Glutamatergic neuron (in vitro differentiated cells): ENCODE results near the gene POLG. TPM values are rescaled to one million over a fixed set of nuclear protein-coding genes. Genes with fewer than 3 reads are reported as not detected.

ENCODE experiments used
- DNase-seq: peaks from one replicate; pipeline ENCODE4 v3.0.0; 2022
- H3K27ac Mint-ChIP-seq: one replicate; pipeline ENCODE4 v1.8.0; 2020; ENCODE audit warnings: mild to moderate bottlenecking, mixed read lengths, inconsistent platforms; ENCODE audit not compliant: unreplicated experiment
- H3K27me3 Mint-ChIP-seq: one replicate; pipeline ENCODE4 v1.8.0; 2020; ENCODE audit warnings: mild to moderate bottlenecking, moderate library complexity, mixed read lengths, inconsistent platforms; ENCODE audit not compliant: unreplicated experiment
- H3K36me3 Mint-ChIP-seq: one replicate; pipeline ENCODE4 v1.8.0; 2020; ENCODE audit warnings: mild to moderate bottlenecking, mixed read lengths, inconsistent platforms; ENCODE audit not compliant: unreplicated experiment
- H3K4me1 Mint-ChIP-seq: one replicate; pipeline ENCODE4 v1.8.0; 2020; ENCODE audit warnings: mild to moderate bottlenecking, low read depth, mixed read lengths, inconsistent platforms; ENCODE audit not compliant: unreplicated experiment
- H3K4me3 Mint-ChIP-seq: one replicate; pipeline ENCODE4 v1.8.0; 2020; ENCODE audit warnings: mild to moderate bottlenecking, mixed read lengths, inconsistent platforms; ENCODE audit not compliant: unreplicated experiment
- H3K9me3 Mint-ChIP-seq: one replicate; pipeline ENCODE4 v1.8.0; 2020; ENCODE audit warnings: mild to moderate bottlenecking, moderate library complexity, mixed read lengths, inconsistent platforms; ENCODE audit not compliant: unreplicated experiment
- total RNA-seq: library from RNA; stranded (reverse); fragmentation: NEBNext Ultra II Directional; extraction: Animal tissue kit (Norgen Biotek cat#: 25700); gene quantifications from one replicate; pipeline ENCODE4 v1.2.1, GENCODE V29; 2021; ENCODE audit not compliant: unreplicated experiment
- TF ChIP-seq, protein P1 (sequence below): fragments of 200-600 bp; sonication (generic); IDR thresholded peaks from one replicate; pipeline ENCODE4 v1.5.0; 2021; ENCODE audit not compliant: partially characterized antibody, unreplicated experiment

The POLG gene
- total RNA-seq, 1 donor from 2014 or later, result 55.4 TPM

- peaks cover 31% of the 10 kb centered on the region for H3K27me3 Mint-ChIP-seq
- TF ChIP-seq, protein P1, sequence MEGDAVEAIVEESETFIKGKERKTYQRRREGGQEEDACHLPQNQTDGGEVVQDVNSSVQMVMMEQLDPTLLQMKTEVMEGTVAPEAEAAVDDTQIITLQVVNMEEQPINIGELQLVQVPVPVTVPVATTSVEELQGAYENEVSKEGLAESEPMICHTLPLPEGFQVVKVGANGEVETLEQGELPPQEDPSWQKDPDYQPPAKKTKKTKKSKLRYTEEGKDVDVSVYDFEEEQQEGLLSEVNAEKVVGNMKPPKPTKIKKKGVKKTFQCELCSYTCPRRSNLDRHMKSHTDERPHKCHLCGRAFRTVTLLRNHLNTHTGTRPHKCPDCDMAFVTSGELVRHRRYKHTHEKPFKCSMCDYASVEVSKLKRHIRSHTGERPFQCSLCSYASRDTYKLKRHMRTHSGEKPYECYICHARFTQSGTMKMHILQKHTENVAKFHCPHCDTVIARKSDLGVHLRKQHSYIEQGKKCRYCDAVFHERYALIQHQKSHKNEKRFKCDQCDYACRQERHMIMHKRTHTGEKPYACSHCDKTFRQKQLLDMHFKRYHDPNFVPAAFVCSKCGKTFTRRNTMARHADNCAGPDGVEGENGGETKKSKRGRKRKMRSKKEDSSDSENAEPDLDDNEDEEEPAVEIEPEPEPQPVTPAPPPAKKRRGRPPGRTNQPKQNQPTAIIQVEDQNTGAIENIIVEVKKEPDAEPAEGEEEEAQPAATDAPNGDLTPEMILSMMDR, result no peak
- peaks cover 10% of the 10 kb centered on the region for H3K9me3 Mint-ChIP-seq
- H3K4me3 Mint-ChIP-seq, result peak overlapping the region; percentile 78
- no peaks in the 10 kb centered on the region for H3K36me3 Mint-ChIP-seq
- no peak overlapping the region for H3K27ac Mint-ChIP-seq
- H3K4me1 Mint-ChIP-seq, result peaks cover 39% of the 10 kb centered on the region
- DNase-seq, result no peak
Measured at GRCh38 chr15:89372069-89372935, 37.7 kb upstream of the POLG start.

- H3K27ac Mint-ChIP-seq, result no peak overlapping the region
- peaks cover 9% of the 10 kb centered on the region for H3K9me3 Mint-ChIP-seq
- DNase-seq, result no peak
- TF ChIP-seq, protein P1, result no peak
- peaks cover 37% of the 10 kb centered on the region for H3K4me1 Mint-ChIP-seq
- H3K4me3 Mint-ChIP-seq, result peak overlapping the region; percentile 75
- H3K36me3 Mint-ChIP-seq, result no peaks in the 10 kb centered on the region
- peaks cover 28% of the 10 kb centered on the region for H3K27me3 Mint-ChIP-seq
Measured at GRCh38 chr15:89371228-89372044, 36.8 kb upstream of the POLG start.

- H3K9me3 Mint-ChIP-seq, result peaks cover 12% of the 10 kb centered on the region
- no peaks in the 10 kb centered on the region for H3K36me3 Mint-ChIP-seq
- H3K4me1 Mint-ChIP-seq, result peaks cover 34% of the 10 kb centered on the region
- DNase-seq, result no peak
- H3K4me3 Mint-ChIP-seq, result peak overlapping the region; percentile 61
- H3K27ac Mint-ChIP-seq, result no peak overlapping the region
- TF ChIP-seq, protein P1, result no peak
- H3K27me3 Mint-ChIP-seq, result peaks cover 27% of the 10 kb centered on the region
Measured at GRCh38 chr15:89370978-89371227, 36.3 kb upstream of the POLG start.

DNA sequence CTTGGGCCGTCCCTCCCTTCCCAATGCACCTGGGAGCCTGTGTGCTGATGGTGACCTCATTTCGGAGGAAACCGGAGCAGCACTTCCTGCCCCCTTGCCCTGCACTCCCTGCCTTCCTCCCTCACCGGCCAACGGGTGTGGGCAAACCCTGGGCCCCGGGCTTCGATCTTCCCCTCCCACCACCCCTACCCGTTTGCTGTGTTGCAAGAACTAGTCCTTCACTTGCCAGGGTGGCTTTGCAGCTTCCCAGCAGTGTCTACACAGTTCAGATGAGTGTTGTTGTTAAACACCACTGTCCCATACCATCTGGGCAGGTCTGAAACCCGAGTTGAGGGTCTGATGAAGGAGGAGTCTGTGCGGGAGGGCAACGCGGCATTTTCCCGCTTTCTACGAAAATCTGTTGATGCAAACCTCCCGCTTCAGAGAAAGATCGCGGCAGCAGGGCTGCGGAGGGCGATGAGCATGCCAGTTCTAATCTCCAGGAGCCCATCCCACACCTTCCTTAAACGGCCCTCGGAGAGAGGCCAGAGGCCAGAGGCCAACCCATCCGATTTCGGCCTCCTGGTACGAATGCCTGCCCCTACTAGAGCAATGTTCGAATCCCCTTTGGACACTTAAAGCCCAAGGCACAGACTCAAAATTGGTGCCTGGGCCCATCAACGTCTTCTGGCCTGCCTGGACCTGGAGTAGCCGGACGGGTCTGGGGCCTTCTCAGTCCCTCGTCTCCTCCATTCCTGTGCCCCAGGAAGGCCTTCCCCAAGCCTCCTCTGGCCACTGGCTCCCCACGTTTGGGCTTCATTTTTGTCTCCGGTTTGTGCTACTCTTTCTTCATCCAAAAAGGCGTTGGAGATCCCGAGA lies 35.7 kb upstream of the POLG start:
- Mint-ChIP-seq H3K4me1 (peaks cover 30% of the 10 kb centered on the region), H3K27me3 (peaks cover 26% of the 10 kb centered on the region)
- no peak for DNase-seq

More for the DNA sequence above, 35.7 kb upstream of the POLG start:
- Mint-ChIP-seq H3K36me3 (no peaks in the 10 kb centered on the region), H3K27ac (no peak overlapping the region), H3K9me3 (peaks cover 12% of the 10 kb centered on the region), H3K4me3 (peak overlapping the region; percentile 81)
- TF ChIP-seq, protein P1, result no peak
